ENCODE measurements around the gene KRT76. TPM values are rescaled to one million over a fixed set of nuclear protein-coding genes. Genes with fewer than 3 reads are reported as not detected.
"Not testable (repeated sequence)": the region's sequence is repeated elsewhere in the genome, so short reads cannot be mapped to it uniquely, and the experiment has no call there.

Gene KRT76
- total RNA-seq, 1 donor from 2014 or later, result not detected

- no peak for DNase-seq (ENCODE audit: low spot score)
- Mint-ChIP-seq H3K4me1 (ENCODE audit: low read depth) (peaks cover 29% of the 10 kb centered on the region), H3K27ac (no peak overlapping the region), H3K4me3 (ENCODE audit: low read depth) (no peak overlapping the region), H3K27me3 (ENCODE audit: low read depth) (peaks cover 18% of the 10 kb centered on the region), H3K36me3 (ENCODE audit: low read depth) (no peaks in the 10 kb centered on the region), H3K9me3 (no peaks in the 10 kb centered on the region)
- intact Hi-C loops (cut with micrococcal nuclease), result no loop called here
These were observed 24.6 kb downstream of the KRT76 start for GRCh38 chr12:52752516-52752915.

GRCh38 chr12:52751795-52752194 is 25.4 kb downstream of the KRT76 start:
- no peak for DNase-seq (ENCODE audit: low spot score)
- Mint-ChIP-seq H3K27me3 (ENCODE audit: low read depth) (peaks cover 18% of the 10 kb centered on the region), H3K9me3 (no peaks in the 10 kb centered on the region), H3K4me1 (ENCODE audit: low read depth) (peaks cover 29% of the 10 kb centered on the region), H3K36me3 (ENCODE audit: low read depth) (no peaks in the 10 kb centered on the region), H3K27ac (no peak overlapping the region), H3K4me3 (ENCODE audit: low read depth) (no peak overlapping the region)
- intact Hi-C loops (cut with micrococcal nuclease), result no loop called here

GRCh38 chr12:52750532-52750931 is 26.6 kb downstream of the KRT76 start:
- H3K36me3 Mint-ChIP-seq (ENCODE audit: low read depth); DNase-seq (ENCODE audit: low spot score); intact Hi-C loops (cut with micrococcal nuclease); H3K4me3 Mint-ChIP-seq (ENCODE audit: low read depth); H3K9me3 Mint-ChIP-seq; H3K27ac Mint-ChIP-seq: not testable (repeated sequence)
- peaks cover 21% of the 10 kb centered on the region for H3K27me3 Mint-ChIP-seq (ENCODE audit: low read depth)
- peaks cover 29% of the 10 kb centered on the region for H3K4me1 Mint-ChIP-seq (ENCODE audit: low read depth)

GRCh38 chr12:52749827-52750226 is 27.3 kb downstream of the KRT76 start:
- Mint-ChIP-seq H3K4me3 (ENCODE audit: low read depth) (no peak overlapping the region), H3K4me1 (ENCODE audit: low read depth) (peaks cover 29% of the 10 kb centered on the region), H3K36me3 (ENCODE audit: low read depth) (no peaks in the 10 kb centered on the region), H3K27ac (no peak overlapping the region), H3K9me3 (no peaks in the 10 kb centered on the region), H3K27me3 (ENCODE audit: low read depth) (peaks cover 21% of the 10 kb centered on the region)
- DNase-seq (ENCODE audit: low spot score), result no peak
- intact Hi-C loops (cut with micrococcal nuclease), result no loop called here

- Mint-ChIP-seq H3K27ac (no peak overlapping the region), H3K36me3 (ENCODE audit: low read depth) (no peaks in the 10 kb centered on the region), H3K4me1 (ENCODE audit: low read depth) (peaks cover 29% of the 10 kb centered on the region), H3K27me3 (ENCODE audit: low read depth) (peaks cover 24% of the 10 kb centered on the region), H3K9me3 (no peaks in the 10 kb centered on the region), H3K4me3 (ENCODE audit: low read depth) (no peak overlapping the region)
- intact Hi-C loops (cut with micrococcal nuclease), result no loop called here
- no peak for DNase-seq (ENCODE audit: low spot score)
These were observed 28.6 kb downstream of the KRT76 start for GRCh38 chr12:52748578-52748977.

- Mint-ChIP-seq H3K4me3 (ENCODE audit: low read depth) (no peak overlapping the region), H3K36me3 (ENCODE audit: low read depth) (no peaks in the 10 kb centered on the region), H3K4me1 (ENCODE audit: low read depth) (peaks cover 20% of the 10 kb centered on the region), H3K27ac (no peak overlapping the region), H3K27me3 (ENCODE audit: low read depth) (peaks cover 12% of the 10 kb centered on the region), H3K9me3 (no peaks in the 10 kb centered on the region)
- no peak for DNase-seq (ENCODE audit: low spot score)
- intact Hi-C loops (cut with micrococcal nuclease), result no loop called here
These were observed 31.6 kb downstream of the KRT76 start for GRCh38 chr12:52745554-52745953.

- Mint-ChIP-seq H3K4me1 (ENCODE audit: low read depth) (peaks cover 13% of the 10 kb centered on the region), H3K4me3 (ENCODE audit: low read depth) (no peak overlapping the region), H3K9me3 (no peaks in the 10 kb centered on the region), H3K36me3 (ENCODE audit: low read depth) (no peaks in the 10 kb centered on the region), H3K27ac (no peak overlapping the region), H3K27me3 (ENCODE audit: low read depth) (peaks cover 10% of the 10 kb centered on the region)
- DNase-seq (ENCODE audit: low spot score), result no peak
- intact Hi-C loops (cut with micrococcal nuclease), result no loop called here
These were observed 32.5 kb downstream of the KRT76 start for GRCh38 chr12:52744493-52745156.

- Mint-ChIP-seq H3K4me3 (ENCODE audit: low read depth) (no peak overlapping the region), H3K9me3 (no peaks in the 10 kb centered on the region), H3K36me3 (ENCODE audit: low read depth) (no peaks in the 10 kb centered on the region), H3K27me3 (ENCODE audit: low read depth) (peaks cover 9% of the 10 kb centered on the region), H3K27ac (no peak overlapping the region), H3K4me1 (ENCODE audit: low read depth) (no peaks in the 10 kb centered on the region)
- DNase-seq (ENCODE audit: low spot score), result no peak
- intact Hi-C loops (cut with micrococcal nuclease), result no loop called here
These were observed 34.2 kb downstream of the KRT76 start for GRCh38 chr12:52742822-52743457.

- no peaks in the 10 kb centered on the region for H3K9me3 Mint-ChIP-seq
- no peak overlapping the region for H3K4me3 Mint-ChIP-seq (ENCODE audit: low read depth)
- H3K4me1 Mint-ChIP-seq (ENCODE audit: low read depth), result no peaks in the 10 kb centered on the region
- no peaks in the 10 kb centered on the region for H3K36me3 Mint-ChIP-seq (ENCODE audit: low read depth)
- H3K27me3 Mint-ChIP-seq (ENCODE audit: low read depth), result peaks cover 9% of the 10 kb centered on the region
- intact Hi-C loops (cut with micrococcal nuclease), result no loop called here
- H3K27ac Mint-ChIP-seq, result no peak overlapping the region
- no peak for DNase-seq (ENCODE audit: low spot score)
These were observed 35.0 kb downstream of the KRT76 start for GRCh38 chr12:52742196-52742580.

GRCh38 chr12:52741375-52742195 is 35.6 kb downstream of the KRT76 start:
- Mint-ChIP-seq H3K27ac (no peak overlapping the region), H3K36me3 (ENCODE audit: low read depth) (no peaks in the 10 kb centered on the region), H3K27me3 (ENCODE audit: low read depth) (peaks cover 9% of the 10 kb centered on the region), H3K4me1 (ENCODE audit: low read depth) (no peaks in the 10 kb centered on the region), H3K9me3 (no peaks in the 10 kb centered on the region), H3K4me3 (ENCODE audit: low read depth) (no peak overlapping the region)
- DNase-seq (ENCODE audit: low spot score), result peak; percentile 53
- intact Hi-C loops (cut with micrococcal nuclease), result no loop called here

GRCh38 chr12:52740584-52740983 is 36.6 kb downstream of the KRT76 start:
- peaks cover 6% of the 10 kb centered on the region for H3K27me3 Mint-ChIP-seq (ENCODE audit: low read depth)
- H3K9me3 Mint-ChIP-seq, result no peaks in the 10 kb centered on the region
- H3K27ac Mint-ChIP-seq, result no peak overlapping the region
- H3K4me3 Mint-ChIP-seq (ENCODE audit: low read depth), result no peak overlapping the region
- no peaks in the 10 kb centered on the region for H3K36me3 Mint-ChIP-seq (ENCODE audit: low read depth)
- no peaks in the 10 kb centered on the region for H3K4me1 Mint-ChIP-seq (ENCODE audit: low read depth)
- DNase-seq (ENCODE audit: low spot score), result no peak
- intact Hi-C loops (cut with micrococcal nuclease), result no loop called here

- peaks cover 6% of the 10 kb centered on the region for H3K27me3 Mint-ChIP-seq (ENCODE audit: low read depth)
These were observed 37.2 kb downstream of the KRT76 start for GRCh38 chr12:52739963-52740362.

More at GRCh38 chr12:52739963-52740362, 37.2 kb downstream of the KRT76 start:
- H3K27ac Mint-ChIP-seq, result no peak overlapping the region
- no peaks in the 10 kb centered on the region for H3K36me3 Mint-ChIP-seq (ENCODE audit: low read depth)
- intact Hi-C loops (cut with micrococcal nuclease), result no loop called here
- no peaks in the 10 kb centered on the region for H3K4me1 Mint-ChIP-seq (ENCODE audit: low read depth)
- H3K4me3 Mint-ChIP-seq (ENCODE audit: low read depth), result no peak overlapping the region
- DNase-seq (ENCODE audit: low spot score), result no peak
- H3K9me3 Mint-ChIP-seq, result no peaks in the 10 kb centered on the region
